ENCODE measurements around the gene NTSR1. TPM values are rescaled to one million over a fixed set of nuclear protein-coding genes. Genes with fewer than 3 reads are reported as not detected.
A peak's percentile ranks its signal among the peaks of the same experiment; 100 is the strongest.

The NTSR1 gene
- total and polyA plus RNA-seq, 2 of the 13 experiments (the other 11 are each of a cell fraction or from before 2014, with no cell fraction given) = 0.09 to 0.12 TPM

- 0 out of 2 replicates have a peak, but pooled peaks have one; percentile 25 for TF ChIP-seq PRDM10 (CRISPR knock-in tag; IDR thresholded peaks at IDR 0.05; ENCODE audit: low read depth)
- TF ChIP-seq MED8 (CRISPR knock-in tag; IDR thresholded peaks at IDR 0.05; ENCODE audit: insufficient replicate concordance) = peak; percentile 42
- 0 out of 2 replicates have a peak, but pooled peaks have one; percentile 56 for TF ChIP-seq CBX5 (CRISPR knock-in tag; IDR thresholded peaks at IDR 0.05; ENCODE audit: borderline replicate concordance)
- no peak for TF ChIP-seq XBP1 (CRISPR knock-in tag; IDR thresholded peaks at IDR 0.05)
- no peak for TF ChIP-seq KDM6A (CRISPR knock-in tag; IDR thresholded peaks at IDR 0.05; ENCODE audit: low read depth)
- peak; percentile 82; the same call in 1 of the 2 replicates for TF ChIP-seq ZNF740 (CRISPR knock-in tag; IDR thresholded peaks at IDR 0.05)
- peak; percentile 70; the same call in 1 of the 2 replicates for TF ChIP-seq ZNF160 (CRISPR knock-in tag; IDR thresholded peaks at IDR 0.05)
- peak; percentile 89 for TF ChIP-seq NR0B2 (CRISPR knock-in tag; IDR thresholded peaks at IDR 0.05)
- peak; percentile 70 for TF ChIP-seq THAP11 (CRISPR knock-in tag; IDR thresholded peaks at IDR 0.05)
- TF ChIP-seq HMGXB3 (CRISPR knock-in tag; IDR thresholded peaks at IDR 0.05; ENCODE audit: borderline replicate concordance) = peak; percentile 63; the same call in 1 of the 2 replicates
- peak; percentile 80 for TF ChIP-seq MAX (IDR thresholded peaks at IDR 0.05)
- peak; percentile 74; the same call in 1 of the 2 replicates for TF ChIP-seq DZIP1 (CRISPR knock-in tag; IDR thresholded peaks at IDR 0.05)
- no peak for TF ChIP-seq SMARCE1 (IDR thresholded peaks at IDR 0.05; ENCODE audit: borderline replicate concordance)
- TF ChIP-seq ARID2 (CRISPR knock-in tag; IDR thresholded peaks at IDR 0.05; ENCODE audit: borderline replicate concordance) = peak; percentile 25; the same call in 1 of the 2 replicates
- peak; percentile 54; the same call in 1 of the 2 replicates for TF ChIP-seq ERF (CRISPR knock-in tag; IDR thresholded peaks at IDR 0.05)
- TF ChIP-seq KDM3A (CRISPR knock-in tag; IDR thresholded peaks at IDR 0.05; ENCODE audit: low read depth) = 0 out of 2 replicates have a peak, but pooled peaks have one; percentile 33
- peak; percentile 38 for TF ChIP-seq PHF5A (CRISPR knock-in tag; IDR thresholded peaks at IDR 0.05; ENCODE audit: low read depth, unreplicated experiment)
Measured at GRCh38 chr20:62804627-62805154, 96.1 kb downstream of the NTSR1 start, which contains the start of gene OGFR (continued).
